Ovary (tissue), 9 donors: ENCODE results near the gene NKD2. TPM values are rescaled to one million over a fixed set of nuclear protein-coding genes. Genes with fewer than 3 reads are reported as not detected.

Source experiments
- DNase-seq, 5 donors: peaks; one replicate each; pipeline ENCODE4 v3.0.0-alpha.2; 2019 to 2020
- H3K27ac ChIP-seq, 2 donors: fragments of 200-600 bp; one replicate each; pipeline versions ENCODE4 v1.5.1 to v1.8.0; 2019 to 2022
- H3K27me3 ChIP-seq: fragments of 200-600 bp; one replicate; pipeline ENCODE4 v1.8.0; 2022
- H3K36me3 ChIP-seq: fragments of 200-600 bp; sonication (generic); one replicate; pipeline ENCODE4 v1.5.1; 2019
- H3K4me1 ChIP-seq: one replicate; pipeline ENCODE4 v1.8.1; 2013; ENCODE audit warnings: mild to moderate bottlenecking, moderate library complexity; ENCODE audit not compliant: insufficient read depth
- H3K4me3 ChIP-seq: fragments of 200-600 bp; sonication (generic); one replicate; pipeline ENCODE4 v1.5.1; 2017
- H3K9me3 ChIP-seq, 2 donors: fragments of 200-600 bp in 1 of 2; sonication (generic) in 1 of 2; one replicate each; pipeline versions ENCODE4 v1.5.1 to v1.8.1; 2013 to 2019; ENCODE audit warnings: mild to moderate bottlenecking in 1 of 2, moderate library complexity in 1 of 2
- CTCF ChIP-seq, 3 donors: fragments of 450-650 bp in 2 of 3; fragments of 200-600 bp in 1 of 3; IDR thresholded peaks; one replicate each; pipeline versions ENCODE4 v1.5.1 to v1.8.0; 2016 to 2022; ENCODE audit warnings: antibody characterized with exemption in 3 of 3, mild to moderate bottlenecking in 1 of 3
- EP300 ChIP-seq: sonication (generic); formaldehyde crosslinking; IDR thresholded peaks from one replicate; pipeline ENCODE4 v1.6.1; 2017; ENCODE audit warnings: antibody characterized with exemption
- POLR2A ChIP-seq: fragments of 450-650 bp; IDR thresholded peaks from one replicate; pipeline ENCODE4 v1.6.1; 2017; ENCODE audit warnings: antibody characterized with exemption, mild to moderate bottlenecking, moderate library complexity
- WGBS, 3 donors: extraction: QIAGEN DNeasy Blood & Tissue Kit in 1 of 3; methylation state at CpG; one replicate each; pipeline versions ENCODE4 v1.1.5 to v1.1.7; 2013 to 2017; 5-methylcytosine and 5-hydroxymethylcytosine counted together
- intact Hi-C, 4 donors: fragments of 100-400 bp; cut with DNase I; formaldehyde crosslinking; loops; one replicate each; pipeline versions ENCODE4 v1.11.0 to v1.15.1; 2022 to 2023
- polyA plus RNA-seq, 2 donors: library from polyadenylated mRNA; stranded (reverse); fragments of 200-250 nt in 1 of 2; fragments of 350-450 nt in 1 of 2; fragmentation: Illumina TruSeq in 1 of 2; extraction: RNeasy Lipid Tissue Mini Kit (QIAGEN cat#74804) in 1 of 2; gene quantifications; one replicate each; pipeline ENCODE4 v1.2.3, GENCODE V29; 2013 to 2014
- total RNA-seq, 7 donors: library from RNA; depleted of rRNA in 2 of 7; stranded (reverse); fragments of >200 nt in 2 of 7; fragmentation: NEBNext Ultra II Directional in 3 of 7; extraction: Animal tissue kit (Norgen Biotek cat#: 25700) in 3 of 7; gene quantifications; one replicate each; pipeline versions ENCODE4 v1.1.0 to v1.2.4, GENCODE V29; 2016 to 2023
- donor health status: DM: no; HTN: no; CAD: no; lungs with moderate emphysema.
- donor health status: DM: no; HTN: no; CAD: no.
- donor health status: Bipolar disorder and iron deficiency.
- donor health status: DM: yes; HTN: yes; CAD: no.
- donor health status: DM: no; HTN: no; CAD: no.
- donor health status: DM: yes; HTN: yes; CAD: no.

NKD2 gene
- total and polyA plus RNA-seq, 9 donors, result 0.33 to 17.2 (median 1.4) TPM; not detected in 1

DNA sequence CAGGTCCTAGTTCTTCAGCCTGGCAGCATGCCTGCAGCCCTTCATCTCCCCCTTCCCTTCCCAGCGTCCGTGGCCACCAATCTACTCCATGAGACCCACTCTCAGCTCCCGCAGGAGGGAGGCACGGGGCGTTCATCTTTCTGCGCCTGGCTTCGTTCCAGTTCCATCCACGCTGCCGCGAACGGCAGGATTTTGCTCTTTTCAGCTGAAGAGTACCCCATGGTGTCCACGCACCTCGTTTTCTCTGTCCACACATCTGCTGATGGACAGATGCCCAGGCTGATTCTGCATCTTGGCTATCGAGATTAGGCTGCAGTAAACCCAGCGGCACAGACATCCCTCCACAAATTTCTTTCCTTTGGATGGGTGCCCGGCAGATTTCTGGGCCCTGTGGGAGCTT is 30.5 kb upstream of the NKD2 start:
- Histone ChIP-seq H3K27me3 (no peaks in the 10 kb centered on the region), H3K4me1 (no peaks in the 10 kb centered on the region), H3K27ac (no peak overlapping the region), H3K4me3 (no peak overlapping the region), H3K9me3 (no peaks in the 10 kb centered on the region), H3K36me3 (no peaks in the 10 kb centered on the region)
- intact Hi-C loops, result no loop called here
- DNase-seq, result no peak
- TF ChIP-seq CTCF (IDR thresholded peaks at IDR 0.05), result no peak
- TF ChIP-seq EP300, result no peak
- no peak for TF ChIP-seq POLR2A
- 40 to 45% (median 42%) methylated on average over 16 of the region's 16 CpGs for WGBS, 3 donors

DNA sequence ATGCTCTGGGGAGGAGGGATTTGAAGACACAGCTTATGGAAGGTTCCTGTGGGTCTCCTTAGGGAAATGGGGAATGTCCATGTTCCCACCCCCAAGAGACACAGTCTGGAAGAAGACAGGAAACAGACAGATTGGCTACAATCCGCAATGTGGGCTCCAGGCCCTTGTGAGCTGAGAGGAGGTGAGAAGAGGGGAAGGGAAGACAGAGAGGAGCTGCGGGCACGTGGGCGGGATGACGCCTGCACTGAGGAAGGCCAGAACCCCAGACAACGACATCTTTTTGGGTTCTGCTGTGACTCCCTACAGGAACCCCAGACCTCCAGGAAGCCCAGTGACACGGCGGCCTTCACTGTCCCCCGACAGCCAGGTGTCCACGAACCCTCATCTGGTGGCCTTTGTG is 29.9 kb upstream of the NKD2 start:
- no peaks in the 10 kb centered on the region for H3K4me1 ChIP-seq
- intact Hi-C loops, result no loop called here
- H3K9me3 ChIP-seq, result no peaks in the 10 kb centered on the region
- 67 to 76% (median 72%) methylated on average over 10 of the region's 10 CpGs for WGBS, 3 donors
- no peak overlapping the region for H3K27ac ChIP-seq
- no peak for DNase-seq
- H3K36me3 ChIP-seq, result no peaks in the 10 kb centered on the region
- TF ChIP-seq EP300 (no peak), POLR2A (no peak)
- H3K27me3 ChIP-seq, result no peaks in the 10 kb centered on the region
- H3K4me3 ChIP-seq, result no peak overlapping the region

DNA sequence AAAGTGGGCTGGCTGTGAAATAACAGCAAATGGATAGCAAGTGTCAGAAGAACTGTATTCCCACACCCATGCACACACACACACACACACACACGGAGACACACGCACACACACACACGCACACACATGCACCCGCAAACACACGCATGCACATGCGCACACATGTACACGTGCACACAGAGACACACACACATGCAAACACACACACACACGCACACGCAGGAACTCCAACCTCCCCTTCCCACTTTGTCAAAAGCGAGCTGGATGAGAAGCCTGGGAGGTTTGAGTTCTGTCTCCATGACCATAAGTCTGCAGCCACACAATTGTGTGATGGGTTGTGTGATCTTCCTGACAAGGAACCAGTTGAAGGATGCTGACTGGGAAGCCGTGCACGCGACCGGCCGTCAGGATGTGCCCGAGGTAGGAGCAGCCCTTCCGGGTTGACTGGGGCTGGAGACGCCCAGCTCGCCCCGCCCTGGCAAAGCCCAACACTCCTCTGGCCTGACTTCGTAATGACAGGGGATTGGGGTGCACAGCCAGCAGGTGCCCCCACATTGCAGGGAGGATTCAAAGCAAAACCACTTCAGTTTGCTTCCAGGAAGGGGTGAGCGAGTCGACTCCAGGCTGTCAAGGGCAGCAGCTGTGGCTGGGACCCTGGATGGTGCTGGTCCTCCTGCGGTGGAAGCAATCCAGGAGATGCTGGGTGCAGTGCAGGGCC is 29.3 kb upstream of the NKD2 start:
- Histone ChIP-seq H3K4me3 (no peak overlapping the region), H3K36me3 (no peaks in the 10 kb centered on the region), H3K27ac (no peak overlapping the region), H3K9me3 (no peaks in the 10 kb centered on the region), H3K27me3 (no peaks in the 10 kb centered on the region), H3K4me1 (no peaks in the 10 kb centered on the region)
- 91 to 98% (median 95%) methylated on average over 24 of the region's 24 CpGs for WGBS, 3 donors
- DNase-seq, result no peak
- TF ChIP-seq EP300 (no peak), POLR2A (no peak), CTCF (IDR thresholded peaks at IDR 0.05) (no peak)
- intact Hi-C loops, result no loop called here

- H3K27ac ChIP-seq, result no peak overlapping the region
- no peaks in the 10 kb centered on the region for H3K36me3 ChIP-seq
- intact Hi-C loops, result no loop called here
- no peaks in the 10 kb centered on the region for H3K4me1 ChIP-seq
- 80 to 88% (median 85%) methylated on average over 17 of the region's 17 CpGs for WGBS, 3 donors
- H3K9me3 ChIP-seq, result no peaks in the 10 kb centered on the region
- no peaks in the 10 kb centered on the region for H3K27me3 ChIP-seq
- no peak for TF ChIP-seq EP300
- TF ChIP-seq CTCF (IDR thresholded peaks at IDR 0.05), result no peak
- no peak for TF ChIP-seq POLR2A
- DNase-seq, result no peak
- no peak overlapping the region for H3K4me3 ChIP-seq
Measured at GRCh38 chr5:980001-980588, 28.5 kb upstream of the NKD2 start.

GRCh38 chr5:980966-981365 is 27.6 kb upstream of the NKD2 start:
- H3K27ac ChIP-seq, result no peak overlapping the region
- no peaks in the 10 kb centered on the region for H3K4me1 ChIP-seq

More at GRCh38 chr5:980966-981365, 27.6 kb upstream of the NKD2 start:
- TF ChIP-seq EP300, result no peak
- TF ChIP-seq POLR2A, result no peak
- no peak for TF ChIP-seq CTCF (IDR thresholded peaks at IDR 0.05)
- no peaks in the 10 kb centered on the region for H3K36me3 ChIP-seq
- no peaks in the 10 kb centered on the region for H3K9me3 ChIP-seq
- intact Hi-C loops, result no loop called here
- DNase-seq, result no peak
- H3K27me3 ChIP-seq, result no peaks in the 10 kb centered on the region
- WGBS, 3 donors, result 25 to 32% (median 32%) methylated on average over 6 of the region's 6 CpGs
- no peak overlapping the region for H3K4me3 ChIP-seq
